Stimulated activated CD4-positive, alpha-beta T cell treated with anti-CD3 and anti-CD28 coated beads, Interleukin-1b, Interleukin-23, amount 100 ng/mL, for 48 hours (primary cell): ENCODE results near the gene SCGB1C1.
"Not testable (repeated sequence)": the region's sequence is repeated elsewhere in the genome, so short reads cannot be mapped to it uniquely, and the experiment has no call there.

Experiments
- DNase-seq: peaks from one replicate; pipeline ENCODE4 v3.0.0-alpha.2; 2020

SCGB1C1 gene

GRCh38 chr11:220641-221215 is 27.9 kb downstream of the SCGB1C1 start:
- not testable (repeated sequence) for DNase-seq

GRCh38 chr11:221539-221938 is 28.7 kb downstream of the SCGB1C1 start:
- DNase-seq, result no peak

- no peak for DNase-seq
Observed at GRCh38 chr11:221998-222789, 29.3 kb downstream of the SCGB1C1 start.

GRCh38 chr11:223026-223789 is 30.3 kb downstream of the SCGB1C1 start:
- no peak for DNase-seq

GRCh38 chr11:223884-224283 is 31.0 kb downstream of the SCGB1C1 start:
- no peak for DNase-seq

- DNase-seq, result no peak
Observed at GRCh38 chr11:224424-224823, 31.5 kb downstream of the SCGB1C1 start.

- DNase-seq, result no peak
Observed at GRCh38 chr11:225734-226453, 33.0 kb downstream of the SCGB1C1 start.

- DNase-seq, result no peak
Observed at GRCh38 chr11:227824-228379, 35.0 kb downstream of the SCGB1C1 start.

- DNase-seq, result no peak
Observed at GRCh38 chr11:230431-230830, 37.6 kb downstream of the SCGB1C1 start.

- DNase-seq, result no peak
Observed at GRCh38 chr11:232783-233565, 40.1 kb downstream of the SCGB1C1 start.

- DNase-seq, result no peak
Observed at GRCh38 chr11:235180-235579, 42.3 kb downstream of the SCGB1C1 start.

GRCh38 chr11:235609-235996 is 42.7 kb downstream of the SCGB1C1 start:
- DNase-seq, result peak; percentile 78

GRCh38 chr11:235997-236773 is 43.3 kb downstream of the SCGB1C1 start, which contains the start of gene SIRT3:
Gene SIRT3 (minus strand): TSS chr11:236342. CDS start chr11:236328, 14 bp downstream.
- DNase-seq, result peak; percentile 84

- peak; percentile 90 for DNase-seq
Observed at GRCh38 chr11:236774-237767, 44.2 kb downstream of the SCGB1C1 start, which contains the start of gene PSMD13. Gene PSMD13 (plus strand): TSS chr11:236976. CDS start chr11:237050, 74 bp downstream.

GRCh38 chr11:238346-238745 is 45.5 kb downstream of the SCGB1C1 start:
- not testable (repeated sequence) for DNase-seq

- no peak for DNase-seq
Observed at GRCh38 chr11:240315-240714, 47.4 kb downstream of the SCGB1C1 start.

GRCh38 chr11:241634-242033 is 48.8 kb downstream of the SCGB1C1 start:
- no peak for DNase-seq
